SU-DHL-6 (cell line): ENCODE measurements around the gene LRRC49.
"Not testable (repeated sequence)": the region's sequence is repeated elsewhere in the genome, so short reads cannot be mapped to it uniquely, and the experiment has no call there.

Source experiments
- H2AFZ ChIP-seq: fragments of 200-600 bp; sonication (generic); 2 replicates; pipeline ENCODE4 v1.6.1; 2014; ENCODE audit warnings: low read depth, mild to moderate bottlenecking, moderate library complexity, mixed read lengths, antibody characterized with exemption, low read length; ENCODE audit not compliant: severe bottlenecking
- H3F3A ChIP-seq: fragments of 200-600 bp; shearing (Covaris generic); 2 replicates; pipeline ENCODE4 v1.6.0; 2016; ENCODE audit warnings: antibody characterized with exemption, mild to moderate bottlenecking; ENCODE audit not compliant: insufficient read depth
- H3K27ac ChIP-seq: fragments of 200-600 bp; sonication (generic); 2 replicates; pipeline ENCODE4 v1.5.1; 2016; ENCODE audit warnings: low read depth, mild to moderate bottlenecking, low read length, moderate library complexity, mixed read lengths
- H3K27me3 ChIP-seq: fragments of 200-600 bp; sonication (generic), shearing (Covaris generic); 2 replicates; pipeline ENCODE4 v1.6.0; 2014; ENCODE audit warnings: mild to moderate bottlenecking, low read length
- H3K36me3 ChIP-seq: fragments of 200-600 bp; sonication (generic); 2 replicates; pipeline ENCODE4 v1.6.1; 2014; ENCODE audit warnings: mild to moderate bottlenecking, low read length, mixed read lengths
- H3K4me2 ChIP-seq: fragments of 300-600, 200-600 bp; shearing (Covaris generic), sonication (generic); 2 replicates; pipeline ENCODE4 v1.6.0; 2014; ENCODE audit warnings: low read length, low read depth, mild to moderate bottlenecking; ENCODE audit not compliant: poor library complexity, severe bottlenecking
- H3K4me3 ChIP-seq: fragments of 200-600 bp; sonication (generic); 2 replicates; pipeline ENCODE4 v1.5.1; 2014; ENCODE audit warnings: antibody characterized with exemption, low read length, mild to moderate bottlenecking, mixed read lengths; ENCODE audit not compliant: insufficient read depth, poor library complexity, severe bottlenecking
- H3K79me2 ChIP-seq: fragments of 200-600 bp; sonication (generic); 2 replicates; pipeline ENCODE4 v1.6.1; 2014; ENCODE audit warnings: mild to moderate bottlenecking, low read length, moderate library complexity; ENCODE audit not compliant: insufficient read depth
- H3K9ac ChIP-seq: fragments of 200-600 bp; sonication (generic); 2 replicates; pipeline ENCODE4 v1.7.0; 2014; ENCODE audit warnings: mild to moderate bottlenecking, low read length
- H3K9me2 ChIP-seq: fragments of 200-600 bp; sonication (generic); replicated peaks from 2 replicates; pipeline ENCODE4 v1.6.1; 2014; ENCODE audit warnings: low read length; ENCODE audit not compliant: insufficient read depth
- H3K9me3 ChIP-seq: fragments of 200-600 bp; sonication (generic); 2 replicates; pipeline ENCODE4 v1.6.1; 2014; ENCODE audit warnings: low read length, mixed read lengths; ENCODE audit not compliant: insufficient read depth
- H4K20me1 ChIP-seq: fragments of 200-600 bp; sonication (generic); 2 replicates; pipeline ENCODE4 v1.6.1; 2014; ENCODE audit warnings: low read depth, mild to moderate bottlenecking, antibody characterized with exemption, low read length, moderate library complexity, mixed read lengths
- EZH2phosphoT487 ChIP-seq: fragments of 200-600 bp; sonication (generic), shearing (Covaris generic); conservative IDR thresholded peaks from 2 replicates; pipeline ENCODE4 v1.6.1; 2018; ENCODE audit warnings: mild to moderate bottlenecking, antibody characterized with exemption, low read length, moderate library complexity, mixed read lengths
- TF ChIP-seq, protein P1 (sequence below): fragments of 200-600 bp; sonication (generic); IDR thresholded peaks from one replicate; pipeline ENCODE4 v1.5.1; 2017; ENCODE audit warnings: antibody characterized with exemption, mild to moderate bottlenecking, low read length, moderate library complexity; ENCODE audit not compliant: insufficient read depth, poor library complexity, severe bottlenecking

LRRC49 gene

DNA sequence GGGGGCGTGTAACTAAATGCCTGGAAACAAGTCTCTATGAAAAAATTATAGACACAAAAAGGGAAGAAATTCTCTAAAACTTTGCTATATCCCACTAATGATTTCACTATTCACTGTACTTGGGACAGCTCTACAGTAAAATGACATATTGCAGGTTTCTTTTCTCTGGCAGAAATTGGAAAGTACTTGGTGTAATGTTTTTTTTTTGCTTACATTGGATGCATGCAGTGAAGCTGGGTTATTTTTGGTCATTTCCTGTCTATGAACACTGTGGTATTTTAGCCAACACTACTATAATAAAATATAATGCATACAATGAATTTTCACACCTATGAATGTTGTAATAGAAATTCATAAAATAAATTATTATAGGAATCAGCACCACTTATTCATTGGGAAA is 109.7 kb downstream of the LRRC49 start:
- H3K27me3 ChIP-seq, result no peaks in the 10 kb centered on the region
- TF ChIP-seq EZH2phosphoT487, result no peak
- TF ChIP-seq, protein P1, sequence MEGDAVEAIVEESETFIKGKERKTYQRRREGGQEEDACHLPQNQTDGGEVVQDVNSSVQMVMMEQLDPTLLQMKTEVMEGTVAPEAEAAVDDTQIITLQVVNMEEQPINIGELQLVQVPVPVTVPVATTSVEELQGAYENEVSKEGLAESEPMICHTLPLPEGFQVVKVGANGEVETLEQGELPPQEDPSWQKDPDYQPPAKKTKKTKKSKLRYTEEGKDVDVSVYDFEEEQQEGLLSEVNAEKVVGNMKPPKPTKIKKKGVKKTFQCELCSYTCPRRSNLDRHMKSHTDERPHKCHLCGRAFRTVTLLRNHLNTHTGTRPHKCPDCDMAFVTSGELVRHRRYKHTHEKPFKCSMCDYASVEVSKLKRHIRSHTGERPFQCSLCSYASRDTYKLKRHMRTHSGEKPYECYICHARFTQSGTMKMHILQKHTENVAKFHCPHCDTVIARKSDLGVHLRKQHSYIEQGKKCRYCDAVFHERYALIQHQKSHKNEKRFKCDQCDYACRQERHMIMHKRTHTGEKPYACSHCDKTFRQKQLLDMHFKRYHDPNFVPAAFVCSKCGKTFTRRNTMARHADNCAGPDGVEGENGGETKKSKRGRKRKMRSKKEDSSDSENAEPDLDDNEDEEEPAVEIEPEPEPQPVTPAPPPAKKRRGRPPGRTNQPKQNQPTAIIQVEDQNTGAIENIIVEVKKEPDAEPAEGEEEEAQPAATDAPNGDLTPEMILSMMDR, result no peak
- no peaks in the 10 kb centered on the region for H3K9me3 ChIP-seq
- no peaks in the 10 kb centered on the region for H3F3A ChIP-seq
- no peak overlapping the region for H3K9ac ChIP-seq
- no peak overlapping the region for H2AFZ ChIP-seq
- H3K27ac ChIP-seq, result no peak overlapping the region
- no peak overlapping the region for H3K4me3 ChIP-seq
- no peaks in the 10 kb centered on the region for H3K79me2 ChIP-seq
- H3K36me3 ChIP-seq, result no peaks in the 10 kb centered on the region
- no peaks in the 10 kb centered on the region for H4K20me1 ChIP-seq
- no peaks in the 10 kb centered on the region for H3K9me2 ChIP-seq
- no peak overlapping the region for H3K4me2 ChIP-seq

DNA sequence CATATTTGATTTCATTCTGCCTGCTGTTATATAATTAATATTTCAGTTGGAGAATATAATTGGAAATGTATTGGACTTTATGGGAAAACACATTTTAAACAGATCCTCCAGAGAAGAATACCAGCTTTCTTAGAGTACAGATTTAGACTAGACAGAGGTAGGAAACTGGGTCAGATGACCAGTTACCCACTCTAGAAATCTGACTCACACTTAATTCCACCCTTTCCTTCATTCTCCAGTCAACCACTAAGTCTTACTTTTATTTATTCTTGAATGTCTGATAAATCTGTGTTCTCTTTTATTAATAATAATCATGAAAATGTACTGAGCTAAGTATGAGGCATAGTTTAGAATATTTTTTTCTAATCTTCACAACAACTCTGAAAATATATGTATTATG is 110.7 kb downstream of the LRRC49 start:
- H4K20me1 ChIP-seq, result no peaks in the 10 kb centered on the region
- no peak overlapping the region for H3K9ac ChIP-seq
- no peak overlapping the region for H3K4me3 ChIP-seq
- H3K4me2 ChIP-seq, result no peak overlapping the region
- no peak overlapping the region for H3K27ac ChIP-seq
- H3K79me2 ChIP-seq, result no peaks in the 10 kb centered on the region
- no peak overlapping the region for H2AFZ ChIP-seq
- no peaks in the 10 kb centered on the region for H3F3A ChIP-seq
- no peak for TF ChIP-seq EZH2phosphoT487
- TF ChIP-seq, protein P1, result no peak
- H3K9me2 ChIP-seq, result no peaks in the 10 kb centered on the region
- no peaks in the 10 kb centered on the region for H3K36me3 ChIP-seq
- H3K27me3 ChIP-seq, result no peaks in the 10 kb centered on the region
- H3K9me3 ChIP-seq, result no peaks in the 10 kb centered on the region

DNA sequence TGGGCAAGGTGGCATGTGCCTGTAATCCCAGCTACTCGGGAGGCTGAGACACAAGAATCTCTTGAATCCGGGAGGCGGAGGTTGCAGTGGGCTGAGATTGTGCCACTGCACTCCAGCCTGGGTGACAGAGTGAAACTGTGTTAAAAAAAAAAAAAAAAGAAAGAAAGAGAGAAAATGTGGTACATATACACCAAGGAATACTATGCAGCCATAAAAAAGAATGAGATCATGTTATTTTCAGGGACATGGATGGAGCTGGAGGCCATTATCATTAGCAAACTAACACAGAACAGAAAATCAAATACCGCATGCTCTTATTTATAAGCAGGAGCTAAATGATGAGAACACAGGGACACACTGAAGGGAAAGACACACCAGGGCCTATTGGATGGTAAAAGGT is 111.9 kb downstream of the LRRC49 start:
- not testable (repeated sequence) for H3K4me2 ChIP-seq, H3F3A ChIP-seq, H3K27ac ChIP-seq, H3K9me3 ChIP-seq, H3K36me3 ChIP-seq, H4K20me1 ChIP-seq, H3K27me3 ChIP-seq, H3K9ac ChIP-seq, H3K79me2 ChIP-seq, H3K9me2 ChIP-seq, H2AFZ ChIP-seq, H3K4me3 ChIP-seq

DNA sequence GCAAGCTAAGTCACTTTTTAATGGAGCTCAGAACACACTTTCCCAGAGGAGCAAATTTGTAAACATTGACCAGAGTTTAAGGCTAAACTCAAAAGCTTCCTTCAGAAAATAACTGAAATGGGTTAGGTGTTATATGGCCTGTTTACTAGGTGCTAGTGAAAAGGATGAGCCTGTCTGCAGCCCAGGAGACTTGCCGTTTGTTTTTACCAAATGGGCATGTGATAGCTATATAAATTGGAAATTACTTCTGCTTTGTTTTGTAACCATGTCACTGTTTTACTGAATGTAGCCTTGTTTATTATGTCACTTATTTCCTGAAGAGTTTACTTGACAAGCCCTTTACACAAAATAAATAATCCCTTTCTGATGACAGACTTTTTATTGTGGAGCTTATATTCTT is 113.3 kb downstream of the LRRC49 start:
- Histone ChIP-seq H3K9me3 (no peaks in the 10 kb centered on the region), H3K9ac (no peak overlapping the region), H3F3A (no peaks in the 10 kb centered on the region), H2AFZ (no peak overlapping the region), H3K27ac (no peak overlapping the region), H4K20me1 (no peaks in the 10 kb centered on the region), H3K9me2 (no peaks in the 10 kb centered on the region), H3K79me2 (no peaks in the 10 kb centered on the region), H3K36me3 (no peaks in the 10 kb centered on the region), H3K27me3 (no peaks in the 10 kb centered on the region), H3K4me3 (no peak overlapping the region), H3K4me2 (no peak overlapping the region)
- no peak for TF ChIP-seq EZH2phosphoT487
- TF ChIP-seq, protein P1, result no peak
